Calu3 (cell line): Measurements from ENCODE around the gene KCP. TPM values are rescaled to one million over a fixed set of nuclear protein-coding genes. Genes with fewer than 3 reads are reported as not detected.

Experiments
- BruUV-seq: library from RNA; stranded (reverse); fragments of 400-500 nt; replicated peaks from 2 replicates; lab custom pipeline; 2021; lab: Mats Ljungman, UMichigan
- CTCF ChIA-PET: fragments of 300-600 bp; sonication (Branson Sonifier 250); formaldehyde crosslinking; loops from one replicate; lab custom pipeline; 2022; ENCODE audit warnings: antibody characterized with exemption; lab: Charles Lee
- DNase-seq: peaks from one replicate; pipeline ENCODE4 v3.0.0; 2022
- H3K27ac Mint-ChIP-seq: one replicate; pipeline ENCODE4 v1.8.0; 2022; ENCODE audit warnings: mixed read lengths; ENCODE audit not compliant: unreplicated experiment
- H3K27me3 Mint-ChIP-seq: one replicate; pipeline ENCODE4 v1.8.0; 2022; ENCODE audit warnings: mixed read lengths; ENCODE audit not compliant: unreplicated experiment
- H3K36me3 Mint-ChIP-seq: one replicate; pipeline ENCODE4 v1.8.0; 2022; ENCODE audit warnings: mild to moderate bottlenecking, moderate library complexity, mixed read lengths; ENCODE audit not compliant: insufficient read depth, unreplicated experiment
- H3K4me1 Mint-ChIP-seq: one replicate; pipeline ENCODE4 v1.8.0; 2022; ENCODE audit warnings: mild to moderate bottlenecking, low read depth, mixed read lengths; ENCODE audit not compliant: unreplicated experiment
- H3K4me3 Mint-ChIP-seq: one replicate; pipeline ENCODE4 v1.8.0; 2022; ENCODE audit warnings: mild to moderate bottlenecking, low read depth, moderate library complexity, mixed read lengths; ENCODE audit not compliant: unreplicated experiment
- H3K9me3 Mint-ChIP-seq: one replicate; pipeline ENCODE4 v1.8.0; 2022; ENCODE audit warnings: low read depth, mixed read lengths; ENCODE audit not compliant: unreplicated experiment
- CTCF ChIP-seq: fragments of 200-600 bp; IDR thresholded peaks from one replicate; pipeline ENCODE4 v1.8.0; 2022; ENCODE audit warnings: antibody characterized with exemption; ENCODE audit not compliant: unreplicated experiment
- intact Hi-C: fragments of 100-400 bp; cut with micrococcal nuclease; formaldehyde crosslinking; loops from one replicate; pipeline ENCODE4 v1.10.0; 2022; ENCODE audit not compliant: unreplicated experiment
- total RNA-seq: library from RNA; stranded (reverse); gene quantifications from 2 replicates; pipeline ENCODE4 v1.2.3, GENCODE V29; 2022

KCP gene
- total RNA-seq, 1 experiment from 2014 or later = 6.8 TPM

- no peak for TF ChIP-seq CTCF
- DNase-seq = no peak
- BruUV-seq = TSS peak; percentile 11
- Mint-ChIP-seq H3K9me3 (no peaks in the 10 kb centered on the region), H3K27me3 (no peaks in the 10 kb centered on the region), H3K4me3 (no peak overlapping the region), H3K27ac (no peak overlapping the region), H3K4me1 (peaks cover 13% of the 10 kb centered on the region), H3K36me3 (peaks cover 21% of the 10 kb centered on the region)
- CTCF ChIA-PET = no interaction called here
- intact Hi-C loops = no loop called here
Observed at GRCh38 chr7:128941946-128942526, 31.5 kb upstream of the KCP start.

GRCh38 chr7:128941323-128941890, 30.9 kb upstream of the KCP start:
- Mint-ChIP-seq H3K27ac (no peak overlapping the region), H3K4me1 (peaks cover 17% of the 10 kb centered on the region), H3K4me3 (no peak overlapping the region), H3K36me3 (peaks cover 23% of the 10 kb centered on the region), H3K9me3 (no peaks in the 10 kb centered on the region), H3K27me3 (no peaks in the 10 kb centered on the region)
- TF ChIP-seq CTCF = no peak
- CTCF ChIA-PET = no interaction called here
- intact Hi-C loops = no loop called here
- BruUV-seq = no TSS peak
- DNase-seq = no peak

- intact Hi-C loops = no loop called here
- H3K27ac Mint-ChIP-seq = no peak overlapping the region
Observed at GRCh38 chr7:128940494-128941322, 30.2 kb upstream of the KCP start.

More at GRCh38 chr7:128940494-128941322, 30.2 kb upstream of the KCP start:
- Mint-ChIP-seq H3K27me3 (no peaks in the 10 kb centered on the region), H3K36me3 (peaks cover 18% of the 10 kb centered on the region), H3K4me3 (no peak overlapping the region), H3K9me3 (no peaks in the 10 kb centered on the region), H3K4me1 (peaks cover 17% of the 10 kb centered on the region)
- CTCF ChIA-PET = no interaction called here
- BruUV-seq = no TSS peak
- TF ChIP-seq CTCF = no peak
- no peak for DNase-seq
